Thyroid gland (tissue), 4 donors: Measurements from ENCODE around the gene PIGP. TPM values are rescaled to one million over a fixed set of nuclear protein-coding genes. Genes with fewer than 3 reads are reported as not detected.
"Not testable (repeated sequence)": the region's sequence is repeated elsewhere in the genome, so short reads cannot be mapped to it uniquely, and the experiment has no call there.

Source experiments
- DNase-seq, 2 donors: peaks; one replicate each; pipeline ENCODE4 v3.0.0-alpha.2; 2019
- H3K27ac ChIP-seq, 3 donors: fragments of 200-600 bp; sonication (generic); 1 replicate in 2 of 3; 2 replicates in 1 of 3; pipeline ENCODE4 v1.5.1; 2016 to 2019; ENCODE audit warnings: mild to moderate bottlenecking in 1 of 3, moderate library complexity in 1 of 3
- H3K27me3 ChIP-seq: fragments of 200-600 bp; sonication (generic); one replicate; pipeline ENCODE4 v1.5.1; 2019
- H3K36me3 ChIP-seq, 2 donors: fragments of 200-600 bp; sonication (generic); one replicate each; pipeline ENCODE4 v1.5.1; 2016 to 2019
- H3K4me1 ChIP-seq, 2 donors: fragments of 200-600 bp; sonication (generic); one replicate each; pipeline ENCODE4 v1.5.1; 2017 to 2019
- H3K4me3 ChIP-seq, 3 donors: fragments of 200-600 bp; sonication (generic); replicated peaks in 1 of 3; 1 replicate in 2 of 3; 2 replicates in 1 of 3; pipeline ENCODE4 v1.5.1; 2016; ENCODE audit warnings: mild to moderate bottlenecking in 1 of 3
- H3K9me3 ChIP-seq: fragments of 200-600 bp; sonication (generic); one replicate; pipeline ENCODE4 v1.5.1; 2017
- POLR2A ChIP-seq, 2 donors: fragments of 450-650 bp; IDR thresholded peaks; one replicate each; pipeline ENCODE4 v1.6.1; 2017; ENCODE audit warnings: antibody characterized with exemption in 2 of 2, mild to moderate bottlenecking in 2 of 2, moderate library complexity in 1 of 2
- WGBS, 2 donors: methylation state at CpG; one replicate each; pipeline ENCODE4 v1.1.5; 2017; 5-methylcytosine and 5-hydroxymethylcytosine counted together
- intact Hi-C: fragments of 100-400 bp; cut with DNase I; formaldehyde crosslinking; loops from one replicate; pipeline ENCODE4 v1.15.1; 2023
- total RNA-seq, 4 donors: library from RNA; depleted of rRNA; stranded (reverse); fragments of >200 nt; gene quantifications; one replicate each; pipeline ENCODE4 v1.2.3, GENCODE V29; 2016
- TF ChIP-seq, protein P1 (sequence below), 6 experiments: fragments of 200-600 bp in 3 of 6; fragments of 450-650 bp in 3 of 6; sonication (generic) in 3 of 6; IDR thresholded peaks; one replicate each; pipeline ENCODE4 v1.5.1; 2016 to 2019; ENCODE audit warnings: antibody characterized with exemption in 6 of 6, mild to moderate bottlenecking in 2 of 6, inconsistent platforms in 1 of 6, moderate library complexity in 1 of 6

The PIGP gene
- total RNA-seq, 4 donors from 2014 or later, result 14.7 to 27.0 (median 23.3) TPM

- no peak for DNase-seq
- H3K36me3 ChIP-seq, result no peaks in the 10 kb centered on the region
- 61 to 65% methylated on average over 2 of the region's 2 CpGs for WGBS, 2 donors
- peaks cover 0 to 6% of the 10 kb centered on the region in 2 donors for H3K4me1 ChIP-seq
- no peak overlapping the region for H3K4me3 ChIP-seq
- H3K27me3 ChIP-seq, result no peaks in the 10 kb centered on the region
- no peak overlapping the region for H3K27ac ChIP-seq
- TF ChIP-seq, protein P1, sequence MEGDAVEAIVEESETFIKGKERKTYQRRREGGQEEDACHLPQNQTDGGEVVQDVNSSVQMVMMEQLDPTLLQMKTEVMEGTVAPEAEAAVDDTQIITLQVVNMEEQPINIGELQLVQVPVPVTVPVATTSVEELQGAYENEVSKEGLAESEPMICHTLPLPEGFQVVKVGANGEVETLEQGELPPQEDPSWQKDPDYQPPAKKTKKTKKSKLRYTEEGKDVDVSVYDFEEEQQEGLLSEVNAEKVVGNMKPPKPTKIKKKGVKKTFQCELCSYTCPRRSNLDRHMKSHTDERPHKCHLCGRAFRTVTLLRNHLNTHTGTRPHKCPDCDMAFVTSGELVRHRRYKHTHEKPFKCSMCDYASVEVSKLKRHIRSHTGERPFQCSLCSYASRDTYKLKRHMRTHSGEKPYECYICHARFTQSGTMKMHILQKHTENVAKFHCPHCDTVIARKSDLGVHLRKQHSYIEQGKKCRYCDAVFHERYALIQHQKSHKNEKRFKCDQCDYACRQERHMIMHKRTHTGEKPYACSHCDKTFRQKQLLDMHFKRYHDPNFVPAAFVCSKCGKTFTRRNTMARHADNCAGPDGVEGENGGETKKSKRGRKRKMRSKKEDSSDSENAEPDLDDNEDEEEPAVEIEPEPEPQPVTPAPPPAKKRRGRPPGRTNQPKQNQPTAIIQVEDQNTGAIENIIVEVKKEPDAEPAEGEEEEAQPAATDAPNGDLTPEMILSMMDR (IDR thresholded peaks at IDR 0.05), result no peak
- intact Hi-C loops, result no loop called here
- H3K9me3 ChIP-seq, result no peaks in the 10 kb centered on the region
Measured at GRCh38 chr21:37058261-37058660, 14.6 kb downstream of the PIGP start.

GRCh38 chr21:37057614-37058013 lies 15.3 kb downstream of the PIGP start:
- Histone ChIP-seq H3K4me3 (no peak overlapping the region), H3K4me1 (peaks cover 0 to 6% of the 10 kb centered on the region in 2 donors), H3K9me3 (no peaks in the 10 kb centered on the region), H3K36me3 (no peaks in the 10 kb centered on the region), H3K27ac (no peak overlapping the region), H3K27me3 (no peaks in the 10 kb centered on the region)
- no peak for DNase-seq
- intact Hi-C loops, result no loop called here
- TF ChIP-seq, protein P1 (IDR thresholded peaks at IDR 0.05), result no peak
- TF ChIP-seq POLR2A (IDR thresholded peaks at IDR 0.05), result no peak
- WGBS, 2 donors, result 88 to 94% methylated on average over 7 of the region's 7 CpGs

DNA sequence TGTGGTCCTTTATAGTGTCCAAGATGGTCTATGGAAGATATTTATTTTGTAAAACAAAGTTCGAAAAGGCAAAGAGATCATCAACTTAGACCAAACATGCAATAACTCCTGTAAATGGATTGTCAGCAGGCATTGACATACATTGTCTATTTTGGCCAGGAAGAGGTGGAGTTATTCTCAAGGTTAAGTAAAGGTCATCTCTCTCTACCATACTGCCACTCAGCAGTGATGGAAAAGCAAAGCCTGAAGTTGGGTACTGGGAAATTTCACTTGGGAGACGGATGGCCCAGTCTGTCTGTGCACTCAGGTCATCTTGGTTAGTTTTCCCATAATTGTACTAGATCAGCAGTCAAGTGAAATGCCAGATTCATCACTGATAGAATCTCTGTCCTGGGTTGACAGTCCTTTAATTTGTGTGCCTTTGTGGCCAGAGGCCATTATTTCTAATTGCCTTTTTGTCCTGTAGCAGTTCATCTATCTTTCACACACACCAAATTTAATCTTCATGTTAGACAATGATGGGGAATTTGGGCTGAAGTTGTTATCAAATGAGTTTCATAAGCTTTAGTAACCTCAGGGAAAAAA lies 17.5 kb downstream of the PIGP start:
- no peaks in the 10 kb centered on the region for H3K36me3 ChIP-seq
- H3K4me1 ChIP-seq, result peaks cover 0 to 3% of the 10 kb centered on the region in 2 donors
- H3K27ac ChIP-seq, result no peak overlapping the region
- DNase-seq, result no peak
- H3K4me3 ChIP-seq, result no peak overlapping the region
- H3K9me3 ChIP-seq, result no peaks in the 10 kb centered on the region
- intact Hi-C loops, result no loop called here
- H3K27me3 ChIP-seq, result no peaks in the 10 kb centered on the region
- 81 to 94% methylated on average over 2 of the region's 2 CpGs for WGBS, 2 donors
- TF ChIP-seq POLR2A (IDR thresholded peaks at IDR 0.05), result no peak
- TF ChIP-seq, protein P1 (IDR thresholded peaks at IDR 0.05), result no peak

- H3K9me3 ChIP-seq, intact Hi-C loops: not testable (repeated sequence)
Measured at GRCh38 chr21:37049741-37050140, 23.1 kb downstream of the PIGP start.

DNA sequence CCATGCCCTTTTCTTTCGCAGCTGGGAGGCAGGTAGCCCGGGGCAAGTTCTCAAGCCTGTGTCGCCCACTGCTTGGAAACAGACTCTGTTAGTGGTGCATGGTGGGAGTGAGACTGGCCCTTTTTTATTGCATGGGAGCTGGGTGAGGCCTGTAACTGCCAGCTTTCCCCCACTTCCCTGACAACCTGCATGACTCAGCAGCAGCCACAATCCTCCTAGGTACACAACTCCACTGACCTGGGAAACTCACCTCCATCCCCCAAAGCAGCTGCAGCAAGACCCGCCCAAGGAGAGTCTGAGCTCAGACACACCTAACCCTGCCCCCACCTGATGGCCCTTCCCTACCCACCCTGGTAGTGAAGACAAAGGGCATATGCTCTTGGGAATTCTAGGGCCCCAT lies 25.8 kb downstream of the PIGP start:
- Histone ChIP-seq H3K27ac (no peak overlapping the region), H3K9me3 (no peaks in the 10 kb centered on the region), H3K4me3 (no peak overlapping the region), H3K4me1 (no peaks in the 10 kb centered on the region), H3K36me3 (no peaks in the 10 kb centered on the region), H3K27me3 (no peaks in the 10 kb centered on the region)
- DNase-seq, result no peak
- 81 to 91% methylated on average over 2 to 4 of the region's 4 CpGs for WGBS, 2 donors
- intact Hi-C loops, result no loop called here
- TF ChIP-seq POLR2A (IDR thresholded peaks at IDR 0.05), result no peak
- TF ChIP-seq, protein P1 (IDR thresholded peaks at IDR 0.05), result no peak

More at GRCh38 chr21:37049741-37050140, 23.1 kb downstream of the PIGP start:
- H3K27me3 ChIP-seq, H3K4me1 ChIP-seq, H3K4me3 ChIP-seq, H3K27ac ChIP-seq, DNase-seq, H3K36me3 ChIP-seq: not testable (repeated sequence)
- WGBS, 2 donors, result 66 to 93% methylated on average over 3 of the region's 3 CpGs
